ENCODE results near the gene CCDC175.

Gene CCDC175

GRCh38 chr14:59483819-59484638 is 92.6 kb downstream of the CCDC175 start, which contains the start of the genes JKAMP and L3HYPDH:
Gene JKAMP (plus strand): TSS chr14:59484517. CDS start chr14:59484590, 73 bp downstream.
Gene L3HYPDH (minus strand): TSS chr14:59484408. CDS start chr14:59484316, 92 bp downstream.
- peaks cover 42% of the 10 kb centered on the region for H3K36me3 Mint-ChIP-seq (ENCODE audit: low read depth)
- intact Hi-C loops (cut with micrococcal nuclease), result loop anchor here (5.0 kb wide), 2 partner anchors 98 to 1057 kb away; partner anchors contain the start of genes KIAA0586 and TIMM9
- no peaks in the 10 kb centered on the region for H3K9me3 Mint-ChIP-seq
- peak within 1 kb of the TSS; percentile 93 for H3K27ac Mint-ChIP-seq
- H3K27me3 Mint-ChIP-seq, result no peaks in the 10 kb centered on the region
- H3K4me3 Mint-ChIP-seq, result peak within 1 kb of the TSS; percentile 85
- peaks cover 52% of the 10 kb centered on the region for H3K4me1 Mint-ChIP-seq (ENCODE audit: low read depth)

- intact Hi-C loops (cut with micrococcal nuclease), result loop anchor here (5.0 kb wide), 2 partner anchors 99 to 1056 kb away; partner anchors contain the start of genes KIAA0586 and TIMM9
- Mint-ChIP-seq H3K36me3 (ENCODE audit: low read depth) (peaks cover 42% of the 10 kb centered on the region), H3K4me1 (ENCODE audit: low read depth) (peaks cover 45% of the 10 kb centered on the region), H3K4me3 (peak overlapping the region; percentile 85), H3K9me3 (no peaks in the 10 kb centered on the region), H3K27ac (peak overlapping the region; percentile 93), H3K27me3 (no peaks in the 10 kb centered on the region)
These were observed 93.2 kb downstream of the CCDC175 start for GRCh38 chr14:59483363-59483762.

GRCh38 chr14:59482541-59483331 is 93.9 kb downstream of the CCDC175 start:
- Mint-ChIP-seq H3K27ac (peak overlapping the region; percentile 93), H3K9me3 (no peaks in the 10 kb centered on the region), H3K4me1 (ENCODE audit: low read depth) (peaks cover 42% of the 10 kb centered on the region), H3K4me3 (peak overlapping the region; percentile 85), H3K36me3 (ENCODE audit: low read depth) (peaks cover 36% of the 10 kb centered on the region), H3K27me3 (no peaks in the 10 kb centered on the region)
- intact Hi-C loops (cut with micrococcal nuclease), result loop anchor here (1.0 to 5.0 kb wide), 3 partner anchors 100 to 1055 kb away; partner anchors contain the start of genes KIAA0586 and TIMM9

GRCh38 chr14:59481871-59482540 is 94.6 kb downstream of the CCDC175 start:
- Mint-ChIP-seq H3K4me1 (ENCODE audit: low read depth) (peaks cover 47% of the 10 kb centered on the region), H3K27ac (peak overlapping the region; percentile 93), H3K27me3 (no peaks in the 10 kb centered on the region), H3K4me3 (peak overlapping the region; percentile 20), H3K9me3 (no peaks in the 10 kb centered on the region), H3K36me3 (ENCODE audit: low read depth) (peaks cover 38% of the 10 kb centered on the region)
- intact Hi-C loops (cut with micrococcal nuclease), result loop anchor here (1.0 to 5.0 kb wide), 3 partner anchors 100 to 1055 kb away; partner anchors contain the start of genes KIAA0586 and TIMM9

GRCh38 chr14:59481407-59481806 is 95.2 kb downstream of the CCDC175 start:
- Mint-ChIP-seq H3K4me3 (no peak overlapping the region), H3K9me3 (no peaks in the 10 kb centered on the region), H3K27ac (no peak overlapping the region), H3K4me1 (ENCODE audit: low read depth) (peaks cover 49% of the 10 kb centered on the region), H3K27me3 (no peaks in the 10 kb centered on the region), H3K36me3 (ENCODE audit: low read depth) (peaks cover 40% of the 10 kb centered on the region)
- intact Hi-C loops (cut with micrococcal nuclease), result loop anchor here (5.0 kb wide), 2 partner anchors 101 to 1054 kb away; partner anchors contain the start of genes KIAA0586 and TIMM9

- peaks cover 40% of the 10 kb centered on the region for H3K4me1 Mint-ChIP-seq (ENCODE audit: low read depth)
- H3K27me3 Mint-ChIP-seq, result no peaks in the 10 kb centered on the region
- intact Hi-C loops (cut with micrococcal nuclease), result loop anchor here (5.0 kb wide), 2 partner anchors 102 to 1053 kb away; partner anchors contain the start of genes KIAA0586 and TIMM9
- no peak overlapping the region for H3K4me3 Mint-ChIP-seq
- peak overlapping the region; percentile 10 for H3K27ac Mint-ChIP-seq
- H3K9me3 Mint-ChIP-seq, result no peaks in the 10 kb centered on the region
- H3K36me3 Mint-ChIP-seq (ENCODE audit: low read depth), result peaks cover 43% of the 10 kb centered on the region
These were observed 96.4 kb downstream of the CCDC175 start for GRCh38 chr14:59480166-59480565.

GRCh38 chr14:59478540-59478939 is 98.1 kb downstream of the CCDC175 start:
- Mint-ChIP-seq H3K27me3 (no peaks in the 10 kb centered on the region), H3K9me3 (no peaks in the 10 kb centered on the region), H3K4me1 (ENCODE audit: low read depth) (peaks cover 34% of the 10 kb centered on the region), H3K36me3 (ENCODE audit: low read depth) (peaks cover 44% of the 10 kb centered on the region), H3K4me3 (no peak overlapping the region), H3K27ac (no peak overlapping the region)
- intact Hi-C loops (cut with micrococcal nuclease), result no loop called here

- Mint-ChIP-seq H3K36me3 (ENCODE audit: low read depth) (peaks cover 54% of the 10 kb centered on the region), H3K9me3 (no peaks in the 10 kb centered on the region), H3K4me1 (ENCODE audit: low read depth) (peaks cover 16% of the 10 kb centered on the region), H3K4me3 (no peak overlapping the region), H3K27ac (no peak overlapping the region), H3K27me3 (no peaks in the 10 kb centered on the region)
- intact Hi-C loops (cut with micrococcal nuclease), result no loop called here
These were observed 100.9 kb downstream of the CCDC175 start for GRCh38 chr14:59475709-59476108.

GRCh38 chr14:59474172-59474571 is 102.4 kb downstream of the CCDC175 start:
- Mint-ChIP-seq H3K36me3 (ENCODE audit: low read depth) (peaks cover 48% of the 10 kb centered on the region), H3K27me3 (no peaks in the 10 kb centered on the region), H3K4me1 (ENCODE audit: low read depth) (peaks cover 7% of the 10 kb centered on the region), H3K4me3 (no peak overlapping the region), H3K27ac (no peak overlapping the region), H3K9me3 (no peaks in the 10 kb centered on the region)
- intact Hi-C loops (cut with micrococcal nuclease), result no loop called here

GRCh38 chr14:59465316-59466135 is 111.1 kb downstream of the CCDC175 start, which contains the start of gene GPR135:
Gene GPR135 (minus strand): TSS chr14:59465380. CDS start chr14:59465226, 154 bp downstream.
- H3K4me3 Mint-ChIP-seq, result peak within 1 kb of the TSS; percentile 79
- intact Hi-C loops (cut with micrococcal nuclease), result no loop called here
- H3K9me3 Mint-ChIP-seq, result no peaks in the 10 kb centered on the region
- H3K4me1 Mint-ChIP-seq (ENCODE audit: low read depth), result peaks cover 10% of the 10 kb centered on the region
- H3K27me3 Mint-ChIP-seq, result peaks cover 26% of the 10 kb centered on the region
- H3K27ac Mint-ChIP-seq, result no peak within 1 kb of the TSS
- H3K36me3 Mint-ChIP-seq (ENCODE audit: low read depth), result peaks cover 18% of the 10 kb centered on the region

GRCh38 chr14:59464486-59465315 is 111.9 kb downstream of the CCDC175 start:
- Mint-ChIP-seq H3K27ac (no peak overlapping the region), H3K4me1 (ENCODE audit: low read depth) (peaks cover 10% of the 10 kb centered on the region), H3K27me3 (peaks cover 26% of the 10 kb centered on the region), H3K36me3 (ENCODE audit: low read depth) (peaks cover 18% of the 10 kb centered on the region), H3K4me3 (peak overlapping the region; percentile 79), H3K9me3 (no peaks in the 10 kb centered on the region)
- intact Hi-C loops (cut with micrococcal nuclease), result no loop called here
